Activated CD4-positive, alpha-beta T cell treated with anti-CD3 and anti-CD28 coated beads for 4 hours (primary cell): ENCODE results near the gene EPS8.

Source experiments
- DNase-seq, 2 donors: peaks; one replicate each; pipeline ENCODE4 v3.0.0-alpha.2; 2020

Gene EPS8

GRCh38 chr12:15789220-15790171, at the start of gene EPS8:
TSS of gene EPS8 (minus strand) at chr12:15789388. CDS start at chr12:15682951, 106,437 bp downstream.
- peak; percentile 85 to 88 for DNase-seq

GRCh38 chr12:15837141-15837790, 48.1 kb upstream of the EPS8 start:
- DNase-seq, result no peak

GRCh38 chr12:15834575-15834974, 45.4 kb upstream of the EPS8 start:
- no peak for DNase-seq

- DNase-seq, result no peak
Measured at GRCh38 chr12:15831315-15831978, 42.3 kb upstream of the EPS8 start.

- no peak for DNase-seq
Measured at GRCh38 chr12:15830538-15830937, 41.4 kb upstream of the EPS8 start.

- DNase-seq, result no peak
Measured at GRCh38 chr12:15829949-15830348, 40.8 kb upstream of the EPS8 start.

GRCh38 chr12:15829255-15829654, 40.1 kb upstream of the EPS8 start:
- no peak for DNase-seq

- DNase-seq, result no peak
Measured at GRCh38 chr12:15827136-15827535, 37.9 kb upstream of the EPS8 start.

GRCh38 chr12:15824516-15824915, 35.3 kb upstream of the EPS8 start:
- DNase-seq, result no peak

- no peak for DNase-seq
Measured at GRCh38 chr12:15823360-15824128, 34.4 kb upstream of the EPS8 start.

- DNase-seq, result no peak
Measured at GRCh38 chr12:15819644-15820437, 30.7 kb upstream of the EPS8 start.

- DNase-seq, result no peak
Measured at GRCh38 chr12:15818418-15818817, 29.2 kb upstream of the EPS8 start.

GRCh38 chr12:15815730-15816129, 26.5 kb upstream of the EPS8 start:
- no peak for DNase-seq

GRCh38 chr12:15811214-15812127, 22.3 kb upstream of the EPS8 start:
- DNase-seq, result no peak

- no peak for DNase-seq
Measured at GRCh38 chr12:15808652-15809051, 19.5 kb upstream of the EPS8 start.

GRCh38 chr12:15808250-15808649, 19.1 kb upstream of the EPS8 start:
- no peak for DNase-seq

- no peak for DNase-seq
Measured at GRCh38 chr12:15806826-15807225, 17.6 kb upstream of the EPS8 start.

GRCh38 chr12:15801770-15802744, 12.9 kb upstream of the EPS8 start:
- DNase-seq, result no peak

- no peak for DNase-seq
Measured at GRCh38 chr12:15800278-15800677, 11.1 kb upstream of the EPS8 start.

GRCh38 chr12:15797818-15798217, 8.6 kb upstream of the EPS8 start:
- no peak for DNase-seq
